ENCODE results near the gene PPME1. TPM values are rescaled to one million over a fixed set of nuclear protein-coding genes. Genes with fewer than 3 reads are reported as not detected.

PPME1 gene
- total and polyA plus RNA-seq, 9 of the 15 experiments (the other 6 are each of a cell fraction or from before 2014, with no cell fraction given), result 9.8 to 81.7 (median 37.6) TPM

- H3K4me2 ChIP-seq (ENCODE audit: insufficient read depth, low read length), result no peak overlapping the region
- intact Hi-C loops (cut with micrococcal nuclease) (no loop called here), in situ Hi-C loops (cut with MboI) (no loop called here)
- DNase-seq (ENCODE audit: extremely low read depth in 1 of 4, low spot score in 3 of 4) (no peak), FAIRE-seq (no peak), ATAC-seq (no peak)
- WGBS (ENCODE audit: insufficient coverage, low coverage, missing lambda C conversion rate), result 67% methylated on average over 3 of the region's 3 CpGs
- no peak overlapping the region for H3K27ac ChIP-seq (ENCODE audit: extremely low read depth, low read depth, low read length)
- no peak overlapping the region for H2AFZ ChIP-seq (ENCODE audit: low read depth, low read length)
- no peak overlapping the region for H3K4me3 ChIP-seq
- H3K79me2 ChIP-seq (ENCODE audit: control insufficient read depth, insufficient read depth, low read length), result no peaks in the 10 kb centered on the region
- H3K4me1 ChIP-seq (replicated peaks in 1 of 2; ENCODE audit: control insufficient read depth in 2 of 2, insufficient read depth in 2 of 2, low read length in 2 of 2), result peaks cover 0 to 17% of the 10 kb centered on the region in 2 experiments; a peak in 2 of 5 replicates
- no peaks in the 10 kb centered on the region for H4K20me1 ChIP-seq (replicated peaks; ENCODE audit: control insufficient read depth, insufficient read depth, low read length)
- POLR2A ChIA-PET, result no interaction called here
- no TSS peak for BruUV-seq (replicated peaks)
- no peaks in the 10 kb centered on the region for H3K9me1 ChIP-seq (ENCODE audit: control insufficient read depth, insufficient read depth, low read length)
- H3K9me3 ChIP-seq (replicated peaks; ENCODE audit: control insufficient read depth, insufficient read depth, low read depth, low read length), result no peaks in the 10 kb centered on the region
- CTCF ChIA-PET (ENCODE audit: low intra/inter-chr PET ratio), result interaction anchor here (0.6 kb wide), 1 partner anchor 28 kb away, joined by 3 read pairs; no protein-coding TSS in a partner anchor
- TF ChIP-seq ZNF224 (CRISPR knock-in tag; IDR thresholded peaks at IDR 0.05), result no peak
- no peak for TF ChIP-seq ETV1 (tag; conservative IDR thresholded peaks at IDR 0.05; ENCODE audit: low read depth)
- no peak overlapping the region for H3K9ac ChIP-seq (ENCODE audit: insufficient read depth in 1 of 2, low read depth in 2 of 2, low read length in 2 of 2)
- peaks cover 18% of the 10 kb centered on the region; the same call in 2 of the 3 replicates for H3K36me3 ChIP-seq (ENCODE audit: control insufficient read depth, insufficient read depth, low read length)
- no peaks in the 10 kb centered on the region for H3K27me3 ChIP-seq (ENCODE audit: control insufficient read depth in 2 of 2, insufficient read depth in 2 of 2, low read length in 2 of 2)
These were observed 28.5 kb upstream of the PPME1 start for GRCh38 chr11:74142624-74143023.

- 88% methylated on average over 4 of the region's 4 CpGs for WGBS (ENCODE audit: insufficient coverage, low coverage, missing lambda C conversion rate)
- no peak for FAIRE-seq
- Histone ChIP-seq H4K20me1 (replicated peaks; ENCODE audit: control insufficient read depth, insufficient read depth, low read length) (no peaks in the 10 kb centered on the region), H3K36me3 (ENCODE audit: control insufficient read depth, insufficient read depth, low read length) (peaks cover 5% of the 10 kb centered on the region; the same call in 1 of the 3 replicates), H3K9me1 (ENCODE audit: control insufficient read depth, insufficient read depth, low read length) (no peaks in the 10 kb centered on the region), H3K4me1 (replicated peaks in 1 of 2; ENCODE audit: control insufficient read depth in 2 of 2, insufficient read depth in 2 of 2, low read length in 2 of 2) (peaks cover 0 to under 1% of the 10 kb centered on the region in 2 experiments; a peak in 1 of 5 replicates), H3K4me3 (no peak overlapping the region), H3K9ac (ENCODE audit: insufficient read depth in 1 of 2, low read depth in 2 of 2, low read length in 2 of 2) (no peak overlapping the region), H3K27me3 (ENCODE audit: control insufficient read depth in 2 of 2, insufficient read depth in 2 of 2, low read length in 2 of 2) (no peaks in the 10 kb centered on the region), H3K79me2 (ENCODE audit: control insufficient read depth, insufficient read depth, low read length) (0 out of 3 replicates have a peak, but pooled peaks cover 5% of the 10 kb centered on the region), H2AFZ (ENCODE audit: low read depth, low read length) (no peak overlapping the region), H3K4me2 (ENCODE audit: insufficient read depth, low read length) (no peak overlapping the region), H3K9me3 (replicated peaks; ENCODE audit: control insufficient read depth, insufficient read depth, low read depth, low read length) (no peaks in the 10 kb centered on the region), H3K27ac (ENCODE audit: extremely low read depth, low read depth, low read length) (no peak overlapping the region)
- ChIA-PET CTCF (ENCODE audit: low intra/inter-chr PET ratio) (no interaction called here), POLR2A (interaction anchor here (2.0 kb wide), 1 partner anchor 9 kb away, joined by 4 read pairs; no protein-coding TSS in a partner anchor)
- TF ChIP-seq ZNF174 (CRISPR knock-in tag; IDR thresholded peaks at IDR 0.05) (no peak), ZNF146 (CRISPR knock-in tag; IDR thresholded peaks at IDR 0.05; ENCODE audit: unreplicated experiment) (peak; percentile 70)
- in situ Hi-C loops (cut with MboI) (no loop called here), intact Hi-C loops (cut with micrococcal nuclease) (no loop called here)
- DNase-seq (ENCODE audit: extremely low read depth in 1 of 4, low spot score in 3 of 4), result no peak
- no TSS peak for BruUV-seq (replicated peaks)
- ATAC-seq, result no peak
These were observed 26.5 kb upstream of the PPME1 start for GRCh38 chr11:74144592-74144991.
